Measurements from ENCODE around the gene RAD23B.
A peak's percentile ranks its signal among the peaks of the same experiment; 100 is the strongest.

The RAD23B gene

DNA sequence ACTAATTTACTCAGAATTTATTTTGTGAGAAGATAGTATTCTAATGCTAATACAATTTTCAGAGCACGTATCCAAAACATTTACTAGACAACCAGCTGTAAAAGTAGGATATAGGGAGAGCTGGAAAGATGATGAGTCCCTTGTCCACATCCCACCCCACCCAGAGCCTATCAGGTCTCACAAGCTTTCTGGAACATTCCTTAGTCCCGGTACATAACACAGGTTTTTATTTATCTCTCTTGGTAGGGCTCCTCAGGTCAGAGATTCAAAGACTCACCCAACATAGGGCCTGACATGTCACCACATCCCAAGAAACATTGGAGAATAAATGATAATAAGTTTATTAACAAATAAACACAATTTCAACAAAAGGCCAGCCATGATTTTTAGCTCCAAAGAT is 13.8 kb upstream of the RAD23B start:
- DNase-seq, result no peak

DNA sequence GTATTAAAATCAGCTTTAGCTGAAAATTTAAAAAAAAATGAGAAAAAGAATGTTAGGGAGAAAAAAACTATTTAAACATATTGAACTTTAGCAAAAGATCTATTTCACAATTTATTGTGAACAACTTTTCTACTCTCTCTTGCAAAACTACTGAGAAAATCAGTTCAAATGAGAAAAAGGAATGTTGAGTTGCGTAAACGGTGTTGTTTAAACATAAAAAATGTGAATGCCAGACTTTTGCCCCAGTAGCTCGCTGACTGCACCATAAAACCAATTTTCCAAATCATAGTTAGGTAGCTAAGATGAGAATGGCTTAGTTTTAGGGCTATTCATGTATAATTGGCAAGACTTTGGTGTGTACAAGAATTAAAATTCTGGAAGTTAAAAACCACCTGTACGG is 13.4 kb upstream of the RAD23B start:
- no peak for DNase-seq

DNA sequence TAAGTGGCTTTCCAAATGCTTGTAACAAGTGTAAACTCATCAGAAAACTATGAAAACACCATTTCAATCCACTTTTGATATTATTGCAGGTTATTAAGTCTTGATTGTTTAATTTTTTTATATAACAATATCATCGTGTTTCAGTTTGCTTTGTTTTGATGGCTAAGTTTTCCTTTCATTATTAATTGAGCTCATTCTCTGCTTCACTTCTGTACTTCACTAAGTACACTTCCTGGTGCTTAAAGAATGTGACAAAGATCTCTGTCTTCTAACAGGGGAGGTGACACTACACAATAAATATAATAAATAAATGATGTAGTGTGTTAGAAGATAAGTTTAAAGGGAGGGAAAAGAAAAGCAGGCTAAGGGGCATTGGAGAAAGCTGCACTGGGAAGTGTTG is 13.0 kb upstream of the RAD23B start:
- DNase-seq, result no peak

DNA sequence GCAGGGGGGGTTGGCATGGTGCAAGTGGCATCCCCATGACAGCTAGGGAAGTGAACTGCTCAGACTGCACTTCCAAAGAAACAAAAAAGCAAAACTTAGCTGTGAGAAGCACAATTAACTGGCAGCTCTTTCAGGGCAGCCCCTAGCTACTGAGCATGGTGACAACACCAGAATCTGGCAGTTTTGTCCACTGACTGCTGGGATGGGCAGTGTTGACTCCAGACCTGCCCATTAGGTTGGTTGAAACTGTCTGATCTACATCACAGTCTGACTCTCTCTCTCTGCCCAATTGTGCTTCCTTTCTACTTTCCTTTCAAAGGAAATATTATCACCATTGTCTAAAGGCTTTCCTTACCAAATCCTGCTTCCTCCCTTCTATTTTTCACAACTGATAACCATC is 12.5 kb upstream of the RAD23B start:
- no peak for DNase-seq

DNA sequence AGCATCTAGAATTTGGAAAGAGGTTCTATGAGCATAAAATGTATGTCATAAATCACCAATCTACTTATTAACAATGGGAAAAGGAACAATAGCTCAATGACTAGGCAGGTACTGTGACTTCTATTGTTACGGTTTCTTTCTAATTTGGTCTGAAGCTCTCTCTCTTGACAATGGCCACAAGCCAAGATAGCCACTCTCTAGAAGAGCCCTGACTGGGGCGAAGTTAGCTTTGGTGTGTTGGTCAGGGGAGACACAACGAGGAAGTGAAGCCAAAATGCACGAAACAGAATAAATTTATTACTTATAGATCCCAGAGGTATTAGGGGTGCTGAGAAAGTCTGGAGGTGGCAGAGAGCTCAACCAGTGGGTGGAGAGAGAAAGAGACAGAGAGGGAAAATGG is 9.4 kb upstream of the RAD23B start:
- DNase-seq, result no peak

DNA sequence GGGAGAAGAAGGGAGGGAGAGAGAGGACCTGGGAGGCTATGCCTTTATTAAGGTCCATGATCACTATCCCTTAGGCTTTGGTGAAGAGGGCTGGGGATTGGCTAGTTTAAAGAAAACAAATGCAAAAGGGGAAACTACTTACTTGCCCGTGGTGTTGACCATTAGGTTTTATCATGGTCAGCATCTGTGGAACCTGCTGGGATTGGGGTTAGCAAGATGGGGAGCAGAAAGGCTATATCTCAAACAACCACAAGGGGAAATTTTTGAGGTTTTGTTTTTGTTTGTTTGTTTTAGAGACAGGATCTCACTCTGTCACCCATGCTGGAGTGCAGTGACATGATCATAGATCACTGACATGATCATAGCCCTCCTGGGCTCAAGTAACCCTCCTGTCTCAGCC is 9.0 kb upstream of the RAD23B start:
- no peak for DNase-seq

DNA sequence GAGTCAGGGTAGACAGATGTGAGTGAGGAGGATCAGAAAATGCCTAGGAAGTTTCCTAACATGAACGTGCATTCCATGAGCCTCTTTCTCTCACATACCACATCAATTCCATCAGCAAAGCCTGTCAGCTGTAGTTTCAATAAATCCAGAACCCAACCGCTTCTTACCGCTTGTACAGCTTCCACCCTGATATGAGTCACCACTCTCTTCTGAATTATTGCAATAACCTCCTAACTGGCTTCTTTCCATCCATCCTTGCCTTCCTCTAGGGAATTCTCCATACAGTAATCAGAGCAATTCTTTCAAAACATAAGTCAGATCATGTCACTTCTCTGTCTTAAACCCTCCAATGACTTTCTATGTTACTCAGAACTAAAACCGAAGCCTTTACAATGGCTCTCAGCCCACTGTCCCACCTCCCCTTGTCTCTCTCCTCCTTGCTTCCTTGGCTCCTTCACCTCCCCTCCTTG is 8.1 kb upstream of the RAD23B start:
- DNase-seq, result no peak

DNA sequence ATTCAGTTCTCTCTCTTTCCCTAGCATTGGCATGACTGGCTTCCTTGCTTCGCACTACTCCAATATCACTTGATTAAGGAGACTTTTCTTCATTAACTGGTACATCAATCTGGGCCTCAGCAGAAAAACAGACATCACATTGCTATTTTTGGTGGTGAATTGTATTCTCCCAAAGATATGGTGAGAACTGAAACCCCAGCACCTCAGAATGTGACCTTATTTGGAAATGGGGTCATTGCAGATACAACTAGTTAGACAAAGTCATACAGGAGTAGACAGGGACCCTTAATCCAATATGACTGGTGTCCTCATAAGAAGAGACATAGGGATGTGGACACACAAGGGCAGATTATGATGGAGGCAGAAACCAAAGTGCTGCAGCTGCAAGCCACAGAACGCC is 7.5 kb upstream of the RAD23B start:
- DNase-seq, result no peak

DNA sequence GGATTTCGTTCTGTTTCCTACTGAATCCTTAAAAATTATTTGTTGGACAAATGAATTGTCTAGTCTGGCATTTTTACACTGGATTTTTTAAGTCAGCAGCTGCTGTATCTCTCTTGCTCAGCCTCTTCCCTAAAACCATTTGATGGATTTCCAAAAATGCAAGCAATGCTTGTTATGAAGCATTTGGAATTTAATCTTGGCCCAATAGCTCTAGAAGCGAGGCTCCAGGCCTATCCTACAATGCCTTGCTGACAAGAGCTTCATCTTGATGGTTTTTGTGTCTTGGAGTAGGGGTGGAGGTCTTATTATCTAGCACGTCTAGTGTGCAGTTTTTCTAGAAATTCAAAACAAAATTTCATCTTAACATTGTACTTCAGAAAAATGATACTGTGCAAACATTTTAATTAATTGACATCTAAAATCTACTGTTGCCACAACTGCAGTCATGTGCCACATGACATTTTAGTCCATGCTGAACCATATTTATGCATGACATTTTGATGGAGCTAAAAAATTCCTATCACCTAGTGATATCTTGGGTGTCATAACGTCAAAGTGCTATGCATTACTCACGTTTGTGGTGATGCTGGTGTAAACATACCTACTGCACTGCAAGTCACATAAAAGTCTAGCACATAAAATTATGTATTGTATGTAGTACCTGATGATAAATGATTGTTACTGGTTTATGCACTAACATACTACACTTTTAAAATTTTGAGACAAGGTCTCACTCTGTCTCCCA is 5.9 kb upstream of the RAD23B start:
- DNase-seq, result no peak

DNA sequence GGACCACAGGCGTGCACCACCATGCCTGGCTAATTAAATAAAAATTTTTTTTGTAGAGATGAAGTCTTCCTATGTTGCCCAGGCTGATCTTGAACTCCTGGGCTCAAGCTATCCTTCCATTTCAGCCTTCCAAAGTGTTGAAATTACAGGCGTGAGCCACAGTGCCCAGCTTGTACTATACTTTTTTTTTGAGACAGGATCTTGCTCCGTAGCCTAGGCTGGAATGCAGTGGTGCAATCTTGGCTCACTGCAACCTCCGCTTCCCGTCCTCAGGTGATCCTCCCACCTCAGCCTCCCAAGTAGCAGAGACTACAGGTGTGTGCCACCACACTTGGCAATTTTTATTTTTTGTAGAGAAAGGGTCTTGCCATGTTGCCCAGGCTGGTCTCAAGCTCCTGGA is 5.3 kb upstream of the RAD23B start:
- no peak for DNase-seq

DNA sequence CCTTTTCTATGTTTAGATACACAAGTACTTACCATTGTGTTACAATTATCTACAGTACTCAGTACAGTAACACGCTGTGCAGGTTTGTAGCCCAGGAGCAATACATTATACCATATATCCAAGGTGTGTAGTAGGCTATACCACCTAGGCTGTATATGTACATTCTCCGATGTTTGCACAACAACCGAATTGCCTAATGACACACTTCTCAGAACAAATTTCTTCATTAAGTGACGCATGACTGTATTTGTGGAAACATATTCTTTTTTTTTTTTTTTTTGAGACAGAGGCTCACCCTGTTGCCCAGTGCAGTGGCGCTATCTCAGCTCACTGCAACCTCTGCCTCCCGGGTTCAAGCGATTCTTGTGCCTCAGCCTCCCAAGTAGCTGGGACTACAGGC is 4.0 kb upstream of the RAD23B start:
- DNase-seq, result no peak

DNA sequence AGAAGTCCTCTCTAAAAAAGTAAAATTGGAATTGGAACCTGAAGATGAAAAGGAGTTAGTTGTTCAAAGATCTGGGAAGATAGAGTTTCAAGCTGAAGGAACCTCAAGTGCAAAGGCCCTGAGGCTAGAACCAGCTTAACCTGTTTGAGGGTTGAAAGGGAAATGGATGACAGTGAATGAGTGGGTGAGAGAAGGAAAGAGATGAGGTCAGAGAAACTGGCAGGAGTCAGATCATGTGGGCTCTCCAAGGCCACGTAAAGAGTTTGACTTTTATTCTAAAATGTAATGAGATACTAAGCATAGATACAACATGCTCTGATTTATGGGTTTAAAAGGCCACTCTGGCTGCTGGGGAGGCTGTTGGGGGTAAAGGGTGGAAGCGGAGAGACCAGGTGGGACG is 2.5 kb upstream of the RAD23B start:
- DNase-seq, result no peak

DNA sequence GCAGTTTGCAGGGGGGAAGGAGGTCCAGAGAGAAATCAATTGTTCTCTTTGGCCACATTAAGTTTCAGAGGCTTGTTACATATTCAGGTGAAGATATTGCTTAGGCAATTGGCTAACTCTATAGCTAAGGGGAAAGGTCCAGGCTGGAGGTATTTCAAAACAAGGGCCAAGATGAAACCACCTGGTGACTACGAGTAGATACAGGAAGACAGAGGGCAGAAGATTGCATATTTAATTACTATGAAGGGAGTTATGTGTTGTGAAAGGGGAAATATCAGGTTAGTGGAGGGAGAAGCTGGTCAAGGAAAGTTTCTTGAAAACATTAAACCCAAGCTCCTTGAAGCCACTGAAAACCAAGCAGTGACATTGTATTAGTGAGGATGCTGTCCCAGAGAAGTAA is 1.9 kb upstream of the RAD23B start:
- DNase-seq, result no peak

DNA sequence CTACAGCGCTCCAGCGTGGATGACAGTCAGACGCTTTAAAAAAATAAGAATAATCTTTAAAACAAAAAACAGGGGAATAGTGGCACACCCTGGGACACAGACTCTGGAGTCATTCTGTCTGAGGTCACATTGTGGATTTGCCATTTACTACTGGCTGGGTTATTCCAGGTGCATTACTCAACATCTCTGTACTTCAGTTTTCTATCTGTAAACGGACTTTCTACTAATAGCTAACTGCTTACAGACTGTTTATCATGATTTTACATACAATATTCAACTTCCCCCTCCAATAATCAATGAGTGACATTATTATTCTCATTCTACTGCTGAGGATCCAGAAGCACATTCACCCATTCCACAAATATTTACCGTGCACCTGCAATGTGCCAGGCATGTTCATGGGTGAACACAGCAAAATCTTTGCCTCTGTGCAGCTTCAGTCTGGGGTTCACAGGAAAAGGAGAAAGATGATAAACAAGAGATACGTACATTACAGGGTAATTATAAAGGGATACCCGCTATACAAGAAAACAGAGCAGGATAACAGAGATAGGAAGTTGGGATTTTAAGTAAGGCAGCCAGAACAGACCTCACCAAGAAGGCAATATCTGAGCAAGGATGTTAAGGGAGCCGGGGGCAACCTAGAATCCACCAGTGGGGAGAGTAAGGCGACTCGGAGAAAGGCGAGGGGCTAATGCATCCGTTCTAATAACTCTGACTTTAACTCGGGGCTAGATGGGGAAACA is 984 bp upstream of the RAD23B start:
- DNase-seq, result no peak

DNA sequence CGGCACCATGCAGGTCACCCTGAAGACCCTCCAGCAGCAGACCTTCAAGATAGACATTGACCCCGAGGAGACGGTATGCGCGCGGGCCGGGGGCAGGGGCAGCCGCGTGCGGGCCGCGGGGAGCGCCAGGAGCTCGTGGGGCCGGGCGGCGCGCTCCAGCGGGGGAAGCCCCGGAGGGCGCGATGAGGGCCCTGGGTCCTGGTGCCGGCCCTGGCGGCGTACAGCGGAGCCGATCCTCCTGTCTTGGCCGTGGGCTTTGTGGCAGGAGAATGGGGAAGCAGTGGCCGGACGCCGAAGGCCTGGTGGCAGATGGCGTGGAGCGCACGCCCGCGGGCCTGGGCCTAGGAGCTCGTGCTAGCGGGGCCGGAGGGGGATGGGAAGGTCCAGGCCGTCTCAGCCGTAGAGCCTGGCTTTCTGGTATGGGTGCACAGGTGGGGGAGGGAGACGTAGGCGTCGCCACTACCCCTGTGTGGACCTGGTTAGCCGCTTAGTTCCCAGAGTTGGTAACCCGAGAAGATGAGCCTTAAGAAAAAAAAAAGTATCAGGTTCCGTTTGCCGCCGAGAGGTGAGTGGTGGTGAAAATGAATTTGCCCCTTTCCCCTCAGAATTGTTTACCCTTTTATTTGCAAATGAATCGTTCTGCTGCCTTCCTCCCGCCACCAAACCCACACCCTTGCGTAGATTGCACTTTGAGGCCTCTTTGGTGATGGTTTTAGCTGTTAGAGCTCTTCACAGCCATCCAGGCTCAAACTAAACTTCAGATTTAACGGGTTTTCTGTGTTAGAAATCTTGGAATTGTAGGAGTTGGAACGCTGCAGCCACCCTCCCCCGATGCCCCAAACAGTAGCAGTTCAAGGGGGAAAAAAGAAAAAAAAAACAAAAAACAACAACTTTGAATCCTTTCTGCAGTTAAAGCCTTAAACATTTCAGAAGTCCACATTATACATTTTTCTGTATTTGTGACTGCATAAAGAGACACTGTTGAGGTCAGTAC is 841 bp downstream of the RAD23B start:
- peak; percentile 60 for DNase-seq

DNA sequence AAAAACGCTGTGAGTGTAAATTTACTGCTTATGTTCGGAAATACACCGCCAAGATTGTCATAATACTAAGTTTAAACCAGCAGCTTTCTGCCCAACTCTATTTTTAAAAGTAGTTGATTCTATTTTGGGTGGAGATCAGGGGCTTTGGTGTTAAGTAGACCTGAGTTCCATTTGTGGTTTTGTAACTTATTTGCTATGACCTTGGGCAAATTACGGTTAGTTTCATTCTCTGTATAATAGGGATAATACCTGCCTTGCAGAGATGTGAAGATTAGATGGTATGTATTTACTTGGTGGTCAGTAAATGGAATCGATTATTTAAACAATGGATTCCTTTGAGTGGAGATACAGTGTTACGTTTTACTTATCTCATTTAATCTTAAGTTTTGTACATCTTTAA is 1.6 kb downstream of the RAD23B start:
- no peak for DNase-seq

DNA sequence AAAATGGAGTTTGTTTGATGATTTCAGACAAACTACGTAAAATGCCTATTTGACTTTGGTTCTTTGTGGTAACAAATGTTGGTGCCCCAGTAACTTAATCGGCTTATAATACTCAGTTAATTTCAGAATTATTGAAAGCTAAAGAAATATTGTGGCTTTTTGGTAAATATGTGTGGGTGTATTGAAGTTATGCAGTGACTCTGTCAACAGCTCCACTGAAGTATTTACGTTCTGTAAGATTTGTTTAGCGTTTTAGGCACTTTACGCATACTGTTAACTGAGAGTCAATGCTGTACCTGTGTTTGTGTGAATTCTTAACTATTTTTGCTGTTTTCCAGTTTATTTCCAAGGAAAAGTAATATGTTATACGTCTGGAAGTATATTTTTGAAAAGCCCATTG is 2.2 kb downstream of the RAD23B start:
- DNase-seq, result no peak

DNA sequence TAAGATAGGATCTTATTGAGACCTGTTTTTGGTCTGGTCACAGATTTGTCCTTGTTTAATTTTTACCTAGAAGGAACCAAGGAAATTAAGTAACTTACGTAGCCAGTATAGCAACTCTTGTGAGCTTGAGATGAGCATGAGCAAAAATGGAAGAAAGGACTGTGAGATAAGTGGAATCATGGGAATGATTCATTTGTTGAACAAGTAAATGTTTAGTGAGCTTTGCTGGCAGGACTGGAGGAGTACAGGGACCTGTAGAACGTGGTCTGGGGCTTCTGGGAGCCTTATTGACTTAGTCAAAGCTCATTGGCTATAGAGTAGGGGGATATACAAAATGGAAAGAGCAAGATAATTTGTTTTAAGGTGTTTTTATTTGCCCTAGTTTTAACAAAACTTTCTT is 3.0 kb downstream of the RAD23B start:
- DNase-seq, result no peak

DNA sequence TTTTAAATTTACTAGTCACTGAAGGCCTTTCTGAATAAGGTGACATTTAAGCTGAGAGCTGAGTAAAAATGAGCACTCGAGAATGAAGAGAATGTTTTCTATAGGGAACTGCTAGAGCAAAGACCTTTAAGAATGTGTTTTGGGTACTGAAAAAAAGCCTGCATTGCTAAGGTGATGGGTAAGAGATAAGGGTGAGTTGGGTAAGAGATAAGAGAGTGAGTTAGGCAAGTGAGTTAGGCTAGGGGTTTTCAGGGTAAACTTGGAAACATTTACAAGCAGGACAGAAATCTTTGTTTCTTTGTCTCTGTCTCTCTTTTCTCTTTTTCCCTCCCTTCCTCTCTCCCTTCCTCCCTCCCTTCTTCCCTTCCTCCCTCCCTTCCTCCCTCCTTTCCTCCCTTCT is 5.6 kb downstream of the RAD23B start:
- DNase-seq, result no peak

DNA sequence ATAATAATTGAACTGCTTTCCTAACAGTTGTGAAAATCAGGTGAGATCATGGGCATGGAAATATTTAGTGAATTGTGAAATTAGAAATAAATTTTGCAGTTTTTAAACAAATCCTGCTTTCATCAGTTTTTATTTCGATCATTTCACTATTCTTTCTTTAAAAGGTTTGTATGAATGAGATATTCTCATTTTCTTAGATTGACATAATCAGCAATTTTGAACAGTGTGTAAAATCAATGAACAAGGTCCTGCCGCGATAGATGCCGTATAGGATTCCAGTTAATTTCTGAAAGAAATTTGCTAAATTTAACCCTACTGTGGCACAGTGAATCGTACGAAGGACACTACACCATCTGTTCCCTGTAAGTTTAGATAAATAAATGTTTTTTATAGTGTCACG is 7.5 kb downstream of the RAD23B start:
- no peak for DNase-seq

DNA sequence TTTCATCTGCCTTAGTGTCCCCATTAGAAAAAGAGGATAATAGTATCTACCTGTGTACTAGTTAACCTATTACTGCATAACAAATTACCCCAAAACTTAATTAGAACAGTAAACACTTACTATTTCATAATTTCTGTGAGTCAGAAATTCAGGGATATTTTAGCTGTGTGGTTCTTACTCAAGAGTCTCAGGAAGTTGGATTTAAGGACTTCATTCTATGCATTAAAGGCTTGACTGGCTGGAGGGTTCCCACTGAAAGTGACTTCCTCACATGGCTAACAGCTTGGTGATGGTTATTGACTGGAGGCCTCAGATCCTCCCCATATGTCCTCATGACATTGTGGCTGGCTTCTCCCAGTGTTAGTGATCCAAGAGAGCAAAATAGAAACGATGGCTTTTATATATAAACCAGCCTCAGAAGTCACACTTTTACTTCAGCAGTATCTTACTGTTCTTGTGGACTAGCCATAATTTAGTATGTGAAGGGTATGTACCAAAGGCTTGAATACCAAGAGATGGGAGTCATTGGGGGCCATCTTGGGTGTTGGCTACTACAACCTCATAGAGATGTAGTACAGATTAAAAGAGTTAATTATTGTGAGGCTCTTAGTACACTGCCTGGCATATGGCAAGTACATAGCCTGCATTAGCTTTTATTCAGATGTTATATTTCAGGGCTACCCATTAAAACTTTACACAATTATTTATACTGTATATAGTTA is 9.9 kb downstream of the RAD23B start:
- DNase-seq, result no peak

DNA sequence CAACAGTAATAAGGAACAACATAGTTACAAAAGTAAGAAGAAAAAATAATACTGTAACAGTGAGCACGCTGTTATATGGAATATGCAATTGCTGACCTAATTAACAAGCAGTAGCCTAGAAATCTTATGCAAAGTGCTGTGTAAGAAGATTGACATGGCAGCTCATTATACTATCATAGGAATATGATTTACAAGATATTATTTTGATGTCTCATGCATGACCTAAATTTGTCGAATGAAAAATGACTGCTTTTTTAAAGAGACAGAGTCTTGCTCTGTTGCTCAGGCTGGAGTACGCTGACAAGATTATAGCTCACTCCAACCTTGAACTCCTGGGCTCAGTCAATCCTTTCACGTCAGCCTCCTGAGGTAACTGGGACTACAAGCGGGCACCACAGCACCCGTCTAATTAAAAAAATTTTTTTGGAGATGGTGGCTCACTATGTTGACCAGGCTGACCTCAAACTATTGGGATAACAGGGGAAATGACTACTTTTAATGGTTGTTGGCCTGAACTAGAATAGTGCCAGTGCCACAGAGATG is 10.5 kb downstream of the RAD23B start:
- no peak for DNase-seq

DNA sequence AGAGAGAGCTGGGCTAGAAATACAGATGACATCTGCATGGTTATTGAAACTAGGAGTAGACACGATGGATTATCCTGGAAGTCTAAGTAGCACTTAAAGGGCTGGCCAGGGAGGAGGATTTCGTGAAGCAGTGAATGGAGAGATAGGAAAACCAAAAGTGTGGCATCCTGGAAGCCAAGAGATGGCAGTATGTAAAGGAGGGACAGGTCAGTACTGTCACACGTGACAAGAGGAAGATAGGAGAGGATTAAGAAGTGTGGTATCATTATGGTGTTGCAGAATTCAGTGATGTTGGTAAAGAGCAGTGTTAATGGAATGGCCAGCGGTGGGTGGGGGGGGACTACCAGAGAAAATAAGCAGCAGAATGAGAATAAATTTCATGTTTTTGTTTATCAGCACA is 11.7 kb downstream of the RAD23B start:
- DNase-seq, result no peak

Measured in stimulated activated naive CD4-positive, alpha-beta T cell treated with Interleukin-2 at 50 U/mL for 16 hours (primary cell).